SH-SY5Y (cell line): Measurements from ENCODE around the gene CWC22.

Experiments
- GATA2 ChIP-seq: IDR thresholded peaks from 2 replicates; pipeline ENCODE4 v1.6.1; 2011; ENCODE audit warnings: mild to moderate bottlenecking, low read depth, low read length
- GATA3 ChIP-seq: IDR thresholded peaks from 2 replicates; pipeline ENCODE4 v1.6.1; 2011; ENCODE audit warnings: low read depth, mild to moderate bottlenecking, low read length, moderate library complexity

GRCh38 chr2:180006231-180006630, 866 bp downstream of the CWC22 start:
- TF ChIP-seq GATA2 = no peak
- TF ChIP-seq GATA3 = no peak
